K562 (cell line): ENCODE measurements around the gene CLEC3B. TPM values are rescaled to one million over a fixed set of nuclear protein-coding genes. Genes with fewer than 3 reads are reported as not detected.

Source experiments
- ATF2 ChIP-seq: sonication (generic); formaldehyde crosslinking; IDR thresholded peaks from 2 replicates; pipeline ENCODE4 v1.8.1; 2022; ENCODE audit warnings: missing genetic modification reagents
- BRD4 ChIP-seq: fragments of 200-600 bp; sonication (generic); IDR thresholded peaks from 2 replicates; pipeline ENCODE4 v1.6.1; 2017; ENCODE audit warnings: inconsistent platforms
- CBFA2T3 ChIP-seq: fragments of 450-650 bp; IDR thresholded peaks from 2 replicates; pipeline ENCODE4 v1.6.1; 2017
- CEBPB ChIP-seq: fragments of 450-650 bp; IDR thresholded peaks from 2 replicates; pipeline ENCODE4 v1.6.1; 2016; ENCODE audit warnings: missing genetic modification characterization, missing compliant biosample characterization
- CREB5 ChIP-seq: fragments of 250-450 bp; sonication (Bioruptor Pico); IDR thresholded peaks from 2 replicates; pipeline ENCODE4 v1.5.0; 2020; ENCODE audit warnings: mild to moderate bottlenecking
- KAT8 ChIP-seq: fragments of 450-650 bp; IDR thresholded peaks from 2 replicates; pipeline ENCODE4 v1.6.1; 2016; ENCODE audit warnings: low read depth, mild to moderate bottlenecking
- MXD1 ChIP-seq: fragments of 250-450 bp; sonication (Bioruptor Pico); IDR thresholded peaks from 2 replicates; pipeline ENCODE4 v1.8.0; 2021; ENCODE audit warnings: borderline replicate concordance, mild to moderate bottlenecking, moderate library complexity; ENCODE audit not compliant: poor library complexity, severe bottlenecking
- MYNN ChIP-seq, 2 experiments: sonication (generic); formaldehyde crosslinking in 1 of 2; IDR thresholded peaks; 2 replicates each; pipeline versions ENCODE4 v1.5.0 to v1.6.1; 2016 to 2020; ENCODE audit warnings: antibody characterized with exemption in 1 of 2, missing genetic modification reagents in 1 of 2
- RAD21 ChIP-seq, 2 experiments: fragments of 250-450 bp in 1 of 2; fragments of 450-650 bp in 1 of 2; sonication (Bioruptor Pico) in 1 of 2; formaldehyde crosslinking in 1 of 2; IDR thresholded peaks in 1 of 2; conservative IDR thresholded peaks in 1 of 2; 2 replicates each; pipeline versions ENCODE4 v1.4.0 to v1.8.0; 2020 to 2022; ENCODE audit warnings: mild to moderate bottlenecking in 2 of 2, moderate library complexity in 1 of 2
- RHOXF2B ChIP-seq: fragments of 250-450 bp; sonication (Bioruptor Pico); conservative IDR thresholded peaks from 2 replicates; pipeline ENCODE4 v1.5.1; 2021
- TOE1 ChIP-seq, 2 experiments: fragments of 450-650 bp in 1 of 2; sonication (generic) in 1 of 2; formaldehyde crosslinking in 1 of 2; IDR thresholded peaks; 2 replicates each; pipeline versions ENCODE4 v1.7.1 to v1.8.0; 2016 to 2022; ENCODE audit warnings: borderline replicate concordance in 2 of 2, mild to moderate bottlenecking in 2 of 2, antibody characterized with exemption in 1 of 2, inconsistent platforms in 1 of 2, low read depth in 1 of 2, missing genetic modification reagents in 1 of 2, moderate library complexity in 1 of 2
- TRIM28 ChIP-seq: fragments of 450-650 bp; IDR thresholded peaks from 2 replicates; pipeline ENCODE4 v1.6.1; 2017
- ZNF592 ChIP-seq: fragments of 450-650 bp; IDR thresholded peaks from 2 replicates; pipeline ENCODE4 v1.6.1; 2017; ENCODE audit warnings: antibody characterized with exemption, mild to moderate bottlenecking
- ZNF644 ChIP-seq: fragments of 200-800 bp; sonication (Bioruptor generic); IDR thresholded peaks from 2 replicates; pipeline ENCODE4 v1.6.1; 2016; ENCODE audit warnings: low read depth, missing genetic modification characterization, missing compliant biosample characterization
- polyA plus RNA-seq, 8 experiments: library from polyadenylated mRNA; depleted of rRNA in 4 of 8; stranded (reverse) in 5 of 8; unstranded in 3 of 8; fragments of >200 nt; fragmentation: Nextera tagmentation in 2 of 8; fragmentation: Illumina TruSeq in 1 of 8; extraction: Ambion mirVana in 2 of 8; extraction: Trizol in 1 of 8; gene quantifications; 2 replicates each; pipeline versions ENCODE4 v1.2.1 to v1.2.3, GENCODE V29; 2011 to 2014; ENCODE audit warnings: inconsistent platforms in 1 of 8, missing spikeins in 1 of 8
- total RNA-seq, 7 experiments: library from RNA; depleted of rRNA in 6 of 7; stranded (reverse); fragments of >200 nt in 6 of 7; fragmentation: Illumina TruSeq in 2 of 7; extraction: Trizol in 2 of 7; gene quantifications; 2 replicates each; pipeline versions ENCODE4 v1.2.1 to v1.2.3, GENCODE V29; 2011 to 2021; ENCODE audit warnings: low replicate concordance in 1 of 7
- TF ChIP-seq, protein P1 (sequence below): fragments of 450-650 bp; formaldehyde crosslinking; IDR thresholded peaks from 2 replicates; pipeline ENCODE4 v1.4.0; 2020; ENCODE audit warnings: mild to moderate bottlenecking, moderate library complexity
- TF ChIP-seq, protein P2 (sequence below): sonication (generic); formaldehyde crosslinking; IDR thresholded peaks from 2 replicates; pipeline ENCODE4 v1.8.0; 2022; ENCODE audit warnings: mild to moderate bottlenecking, missing genetic modification reagents

Gene CLEC3B
- total and polyA plus RNA-seq, 9 of the 15 experiments (the other 6 are each of a cell fraction or from before 2014, with no cell fraction given) = not detected

- TF ChIP-seq CREB5 (CRISPR knock-in tag) = no peak
- TF ChIP-seq KAT8 = no peak
- TF ChIP-seq MYNN (IDR thresholded peaks at IDR 0.05) = no peak
- no peak for TF ChIP-seq MYNN (CRISPR knock-in tag; IDR thresholded peaks at IDR 0.05)
- TF ChIP-seq, protein P1, sequence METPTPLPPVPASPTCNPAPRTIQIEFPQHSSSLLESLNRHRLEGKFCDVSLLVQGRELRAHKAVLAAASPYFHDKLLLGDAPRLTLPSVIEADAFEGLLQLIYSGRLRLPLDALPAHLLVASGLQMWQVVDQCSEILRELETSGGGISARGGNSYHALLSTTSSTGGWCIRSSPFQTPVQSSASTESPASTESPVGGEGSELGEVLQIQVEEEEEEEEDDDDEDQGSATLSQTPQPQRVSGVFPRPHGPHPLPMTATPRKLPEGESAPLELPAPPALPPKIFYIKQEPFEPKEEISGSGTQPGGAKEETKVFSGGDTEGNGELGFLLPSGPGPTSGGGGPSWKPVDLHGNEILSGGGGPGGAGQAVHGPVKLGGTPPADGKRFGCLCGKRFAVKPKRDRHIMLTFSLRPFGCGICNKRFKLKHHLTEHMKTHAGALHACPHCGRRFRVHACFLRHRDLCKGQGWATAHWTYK (CRISPR knock-in tag) = no peak
- TF ChIP-seq CBFA2T3 = no peak
- peak; percentile 47; the same call in 1 of the 2 replicates for TF ChIP-seq CEBPB (tag)
- TF ChIP-seq RHOXF2B (CRISPR knock-in tag) = no peak
- TF ChIP-seq TRIM28 = no peak
- no peak for TF ChIP-seq ZNF644 (tag)
- TF ChIP-seq MXD1 = no peak
- TF ChIP-seq ZNF592 = no peak
- TF ChIP-seq BRD4 = no peak
- TF ChIP-seq TOE1 (IDR thresholded peaks at IDR 0.05; ENCODE audit: borderline replicate concordance) = no peak
- no peak for TF ChIP-seq TOE1 (CRISPR knock-in tag; IDR thresholded peaks at IDR 0.05; ENCODE audit: borderline replicate concordance, low read depth)
- TF ChIP-seq RAD21 (CRISPR knock-in tag; conservative IDR thresholded peaks at IDR 0.05 in 1 of 2, IDR thresholded peaks at IDR 0.05 in 1 of 2) = peak in 1 of 2 experiments; percentile 36; a peak in 3 of 4 replicates
- no peak for TF ChIP-seq ATF2 (CRISPR knock-in tag)
- TF ChIP-seq, protein P2, sequence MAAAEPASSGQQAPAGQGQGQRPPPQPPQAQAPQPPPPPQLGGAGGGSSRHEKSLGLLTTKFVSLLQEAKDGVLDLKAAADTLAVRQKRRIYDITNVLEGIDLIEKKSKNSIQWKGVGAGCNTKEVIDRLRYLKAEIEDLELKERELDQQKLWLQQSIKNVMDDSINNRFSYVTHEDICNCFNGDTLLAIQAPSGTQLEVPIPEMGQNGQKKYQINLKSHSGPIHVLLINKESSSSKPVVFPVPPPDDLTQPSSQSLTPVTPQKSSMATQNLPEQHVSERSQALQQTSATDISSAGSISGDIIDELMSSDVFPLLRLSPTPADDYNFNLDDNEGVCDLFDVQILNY (CRISPR knock-in tag) = no peak
Measured at GRCh38 chr3:44988073-44988472, 38.0 kb upstream of the CLEC3B start (continued).
